GM19025 (cell line): ENCODE measurements around the gene GPR55.

Source experiments
- ATAC-seq: cut with Tn5 transposase; IDR thresholded peaks from one replicate; pipeline ENCODE4 v1.9.1; 2021; ENCODE audit warnings: mild to moderate bottlenecking, low read depth, moderate library complexity; ENCODE audit not compliant: unreplicated experiment

The GPR55 gene

GRCh38 chr2:230903231-230904150 lies 21.6 kb downstream of the GPR55 start:
- no peak for ATAC-seq

DNA sequence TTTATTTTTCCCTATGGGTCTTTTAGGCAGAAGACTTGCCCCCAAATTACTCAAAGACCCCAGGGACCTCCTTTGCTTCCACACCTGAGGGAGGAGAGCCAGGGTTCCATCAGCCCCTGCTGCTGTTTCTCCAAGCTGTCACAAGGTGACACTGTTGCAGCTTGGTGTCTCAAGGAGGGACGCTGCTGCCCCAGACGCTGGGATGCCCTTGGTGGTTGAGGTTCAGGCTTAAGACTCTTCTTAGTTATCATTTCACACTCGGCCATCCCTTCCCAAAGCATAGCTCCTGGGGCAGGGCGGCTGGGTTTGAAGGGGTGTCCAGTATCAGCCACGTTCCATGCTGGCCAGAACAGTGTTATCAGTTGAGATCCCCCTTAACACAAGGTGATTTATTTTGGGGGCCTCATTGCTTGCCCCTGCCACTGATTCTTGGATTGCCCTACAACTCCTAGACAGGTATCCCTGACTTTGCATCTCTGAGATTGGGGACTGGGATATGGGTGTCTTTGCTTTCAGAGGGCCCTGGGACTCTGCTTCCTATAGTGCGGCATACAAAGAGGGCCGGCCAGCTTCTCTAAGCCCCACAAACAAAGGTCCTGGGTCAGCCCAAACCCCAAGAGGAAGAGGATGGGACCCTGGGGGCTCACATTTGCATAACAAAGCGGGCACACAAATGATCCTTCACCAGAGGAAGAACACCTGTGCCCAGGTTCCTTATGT lies 22.7 kb downstream of the GPR55 start:
- peak; percentile 55 for ATAC-seq

- no peak for ATAC-seq
These were observed 24.0 kb downstream of the GPR55 start for GRCh38 chr2:230901006-230901405.

DNA sequence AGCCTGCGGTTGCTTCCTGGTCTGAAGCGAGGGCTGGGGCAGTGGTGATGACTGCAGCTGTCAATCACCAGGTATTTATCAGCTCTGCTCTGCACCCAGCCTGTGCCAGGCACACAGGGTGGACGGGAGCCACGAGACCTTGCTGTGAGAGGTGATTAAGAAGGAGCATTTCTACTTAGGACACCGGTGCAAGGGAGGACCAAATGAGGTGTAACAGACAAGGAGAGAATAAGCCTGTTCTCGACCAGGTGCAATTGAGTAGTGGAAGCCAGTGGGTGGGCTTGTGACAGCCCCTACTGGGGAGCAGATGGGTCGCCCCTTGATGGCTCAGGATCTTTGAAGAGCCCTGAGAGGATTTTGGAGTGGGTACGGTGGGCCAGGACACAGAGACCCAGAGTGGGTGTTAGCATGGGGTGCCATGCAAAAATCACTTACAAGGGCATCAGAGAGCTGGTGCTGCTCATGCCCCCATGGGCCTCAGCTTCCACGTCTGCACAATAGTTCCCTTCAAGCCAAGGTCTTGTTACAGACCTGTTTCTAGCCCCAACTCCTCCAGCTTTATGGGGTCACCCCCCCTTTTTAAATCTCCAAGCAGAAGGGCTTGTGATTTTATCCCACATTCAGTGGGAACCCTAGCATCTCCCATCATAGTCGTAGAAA lies 24.6 kb downstream of the GPR55 start:
- no peak for ATAC-seq

GRCh38 chr2:230899786-230900185 lies 25.3 kb downstream of the GPR55 start:
- no peak for ATAC-seq

- ATAC-seq: no peak
These were observed 25.8 kb downstream of the GPR55 start for GRCh38 chr2:230899287-230899686.

GRCh38 chr2:230898713-230899091 lies 26.3 kb downstream of the GPR55 start:
- ATAC-seq: no peak

GRCh38 chr2:230898016-230898712 lies 26.9 kb downstream of the GPR55 start:
- ATAC-seq: no peak

GRCh38 chr2:230896346-230897115 lies 28.5 kb downstream of the GPR55 start:
- no peak for ATAC-seq

- no peak for ATAC-seq
These were observed 29.3 kb downstream of the GPR55 start for GRCh38 chr2:230895536-230896345.

DNA sequence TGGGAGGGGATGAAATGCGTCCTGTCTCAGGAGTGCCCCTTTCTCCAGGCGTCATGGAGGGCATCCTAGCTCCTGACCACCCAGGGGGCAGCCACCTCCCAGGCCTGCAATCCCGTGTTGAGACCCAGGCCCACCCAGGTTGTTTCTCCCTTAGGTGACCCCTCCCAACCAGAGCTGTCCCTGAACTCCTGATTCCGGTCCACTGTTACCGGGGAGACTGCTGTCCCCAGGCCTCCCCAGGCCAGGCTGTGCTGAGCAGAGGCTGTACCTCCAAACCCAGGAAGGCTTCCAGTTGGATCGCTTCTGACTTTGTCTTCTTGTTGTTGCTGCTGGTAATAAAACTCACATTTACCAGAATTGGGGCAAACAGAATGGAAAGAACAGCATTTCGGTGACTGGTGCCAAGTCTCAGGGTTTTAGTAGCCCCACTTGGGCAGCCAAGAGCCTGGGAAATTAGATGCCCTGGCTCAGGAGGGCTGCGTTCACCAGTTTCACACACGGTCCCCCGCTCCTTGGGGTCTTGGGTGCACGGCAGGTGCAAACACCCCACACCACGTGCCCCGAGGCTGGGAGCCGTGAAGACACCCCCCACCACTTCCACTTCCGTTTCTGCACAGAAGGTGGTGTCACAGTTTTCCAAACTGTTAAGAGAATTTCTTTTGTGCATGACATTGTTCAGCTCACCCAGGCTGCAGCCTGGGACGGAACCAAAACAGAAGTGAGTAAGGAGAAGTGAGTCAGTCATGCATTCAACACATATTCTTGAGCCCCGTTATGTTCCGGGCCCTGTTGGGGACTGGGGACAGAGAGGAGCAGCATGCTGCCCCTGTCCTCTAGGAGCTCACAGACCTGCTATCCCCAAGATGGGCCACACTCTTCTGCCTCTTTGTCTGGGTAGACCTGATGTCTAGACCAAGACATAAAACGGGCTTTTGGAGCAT lies 30.9 kb downstream of the GPR55 start:
- ATAC-seq: no peak

GRCh38 chr2:230893338-230893737 lies 31.7 kb downstream of the GPR55 start:
- peak; percentile 82 for ATAC-seq

GRCh38 chr2:230891509-230891908 lies 33.5 kb downstream of the GPR55 start:
- no peak for ATAC-seq

GRCh38 chr2:230891064-230891463 lies 34.0 kb downstream of the GPR55 start:
- no peak for ATAC-seq

GRCh38 chr2:230890646-230891045 lies 34.4 kb downstream of the GPR55 start:
- no peak for ATAC-seq

DNA sequence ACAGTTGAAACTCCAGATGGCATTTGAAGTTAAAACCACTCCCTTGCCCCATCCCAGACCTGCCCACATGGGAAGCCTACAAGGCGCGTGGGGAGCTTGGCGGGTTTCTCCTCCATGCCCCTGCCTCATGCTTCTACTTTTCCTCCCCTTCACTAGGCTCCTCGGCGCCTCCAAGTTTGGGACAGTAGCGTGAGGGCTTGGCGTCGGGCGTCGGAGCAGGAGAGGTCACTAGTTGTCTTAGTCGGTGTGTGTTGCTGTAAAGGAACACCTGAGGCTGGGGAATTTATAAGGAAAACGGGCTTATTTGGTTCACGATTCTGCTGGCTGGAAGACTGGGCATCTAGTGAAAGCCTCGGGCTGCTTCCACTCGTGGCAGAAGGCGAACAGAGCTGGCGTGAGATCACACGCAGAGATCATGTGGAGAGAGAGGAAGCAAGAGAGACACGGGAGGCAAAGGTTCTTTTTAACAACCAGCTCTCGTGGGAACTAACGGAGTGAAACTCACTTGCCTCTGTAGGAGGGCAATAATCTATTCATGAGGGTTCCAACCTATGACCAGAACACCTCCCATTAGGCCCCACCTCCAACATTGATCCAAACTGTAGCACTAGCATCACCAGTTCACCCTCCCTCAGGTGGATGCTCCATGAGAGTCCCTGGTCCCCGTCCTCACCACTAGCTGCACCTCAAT lies 35.0 kb downstream of the GPR55 start:
- no peak for ATAC-seq

GRCh38 chr2:230888824-230889400 lies 36.1 kb downstream of the GPR55 start:
- no peak for ATAC-seq
